Measurements from ENCODE around the gene FHOD3.

- no peak for TF ChIP-seq CTCF (conservative IDR thresholded peaks at IDR 0.05)
- TF ChIP-seq EZH2 (IDR thresholded peaks at IDR 0.05; ENCODE audit: low read depth), result no peak
These were observed 248.4 kb downstream of the FHOD3 start for GRCh38 chr18:36545821-36546427.

All from PC-9 (cell line).